GM21723 (cell line): ENCODE data around the gene DAND5.

Source experiments
- ATAC-seq: cut with Tn5 transposase; IDR thresholded peaks from one replicate; pipeline ENCODE4 v1.9.1; 2021; ENCODE audit warnings: mild to moderate bottlenecking, moderate library complexity; ENCODE audit not compliant: unreplicated experiment

DAND5 gene, protein sequence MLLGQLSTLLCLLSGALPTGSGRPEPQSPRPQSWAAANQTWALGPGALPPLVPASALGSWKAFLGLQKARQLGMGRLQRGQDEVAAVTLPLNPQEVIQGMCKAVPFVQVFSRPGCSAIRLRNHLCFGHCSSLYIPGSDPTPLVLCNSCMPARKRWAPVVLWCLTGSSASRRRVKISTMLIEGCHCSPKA

DNA sequence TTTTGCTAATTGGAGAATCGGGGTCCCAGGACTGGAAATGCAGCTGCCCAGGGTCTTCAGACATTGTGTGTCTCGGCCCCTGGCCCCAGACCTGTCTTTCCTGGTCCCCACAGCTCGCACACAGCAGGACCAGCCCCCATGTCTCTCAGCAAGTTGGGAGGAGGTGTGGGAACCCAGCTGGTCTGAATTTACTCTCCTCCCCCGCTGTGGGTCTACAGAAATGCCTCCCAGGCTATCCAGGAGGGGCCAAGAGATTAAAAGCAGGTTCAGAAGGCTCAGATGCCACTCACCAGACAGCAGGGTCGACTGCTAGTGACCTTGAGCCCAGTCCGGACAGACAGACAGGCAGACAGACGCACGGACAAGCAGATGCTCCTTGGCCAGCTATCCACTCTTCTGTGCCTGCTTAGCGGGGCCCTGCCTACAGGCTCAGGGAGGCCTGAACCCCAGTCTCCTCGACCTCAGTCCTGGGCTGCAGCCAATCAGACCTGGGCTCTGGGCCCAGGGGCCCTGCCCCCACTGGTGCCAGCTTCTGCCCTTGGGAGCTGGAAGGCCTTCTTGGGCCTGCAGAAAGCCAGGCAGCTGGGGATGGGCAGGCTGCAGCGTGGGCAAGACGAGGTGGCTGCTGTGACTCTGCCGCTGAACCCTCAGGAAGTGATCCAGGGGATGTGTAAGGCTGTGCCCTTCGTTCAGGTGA, at the start of gene DAND5:
Gene DAND5 (plus strand): TSS at position 285 of the 697 bp plus-strand sequence. CDS start 85 bp downstream, at position 370.
- ATAC-seq: no peak

DNA sequence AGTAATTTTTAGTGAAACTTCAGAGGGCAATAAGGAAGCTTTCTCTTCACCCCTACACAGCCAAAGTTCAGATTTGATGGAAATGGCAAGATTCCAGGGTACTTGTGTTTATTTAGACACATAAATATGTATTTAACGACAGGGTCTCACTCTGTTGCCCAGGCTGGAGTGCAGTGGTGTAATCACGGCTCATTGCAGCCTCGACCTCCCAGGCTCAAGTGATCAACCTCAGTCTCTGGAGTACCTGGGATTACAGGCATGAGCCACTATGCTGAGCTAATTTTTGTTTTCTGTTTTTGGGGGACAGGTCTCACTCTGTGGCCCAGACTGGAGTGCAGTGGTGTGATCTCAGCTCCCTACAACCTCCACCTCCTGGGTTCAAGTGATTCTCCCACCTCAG, 48.3 kb upstream of the DAND5 start:
- no peak for ATAC-seq

DNA sequence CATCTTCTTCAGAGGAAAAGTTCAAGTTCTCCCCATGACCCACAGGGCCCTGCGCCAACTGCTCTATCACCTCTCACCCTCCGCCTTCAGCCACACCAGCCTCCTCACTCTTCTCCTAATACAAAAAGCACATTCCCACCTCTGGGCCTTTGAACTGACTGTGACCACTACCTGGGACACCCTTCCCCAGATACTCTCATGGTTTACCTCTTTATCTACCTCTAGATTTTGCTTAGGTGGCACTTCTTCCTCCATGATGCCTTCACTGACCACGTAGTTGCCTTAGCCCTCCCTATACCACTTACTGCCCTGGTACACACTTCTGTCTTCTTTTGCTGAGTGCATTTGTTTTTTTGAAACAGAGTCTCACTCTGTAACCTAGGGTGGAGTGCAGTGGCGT, 46.4 kb upstream of the DAND5 start:
- no peak for ATAC-seq

DNA sequence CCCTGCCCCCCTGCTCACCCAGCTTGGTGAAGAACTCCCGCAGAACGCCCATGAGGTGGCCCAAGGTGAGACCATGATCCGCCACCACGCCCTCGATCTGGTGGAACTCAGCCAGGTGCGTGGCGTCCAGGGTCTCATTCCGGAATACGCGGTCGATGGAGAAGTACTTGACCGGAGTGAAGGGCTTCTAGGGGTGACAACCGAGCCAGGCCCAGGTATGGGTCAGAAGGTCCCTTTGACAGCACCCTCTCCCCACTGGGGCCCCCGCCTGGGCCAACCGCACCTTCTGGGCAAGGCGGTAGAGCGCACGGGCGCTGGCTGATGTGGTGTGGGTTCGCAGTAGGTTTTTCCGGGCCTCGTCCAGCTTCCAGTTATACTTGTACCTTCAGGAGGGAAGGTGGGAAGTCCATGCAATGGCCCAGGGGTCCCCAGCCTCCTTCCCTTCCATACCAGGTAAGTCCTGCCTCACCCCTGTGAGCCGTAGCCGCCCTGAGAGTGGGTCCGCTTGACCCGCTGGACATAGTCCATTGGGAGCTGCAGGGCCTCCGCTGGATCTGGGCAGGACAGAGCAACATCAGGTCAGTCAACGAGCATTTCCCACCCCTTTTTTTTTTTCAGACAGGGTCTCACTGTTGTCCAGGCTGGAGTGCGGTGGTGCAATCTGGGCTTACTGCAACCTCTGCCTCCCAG, 44.6 kb upstream of the DAND5 start:
- ATAC-seq: no peak

DNA sequence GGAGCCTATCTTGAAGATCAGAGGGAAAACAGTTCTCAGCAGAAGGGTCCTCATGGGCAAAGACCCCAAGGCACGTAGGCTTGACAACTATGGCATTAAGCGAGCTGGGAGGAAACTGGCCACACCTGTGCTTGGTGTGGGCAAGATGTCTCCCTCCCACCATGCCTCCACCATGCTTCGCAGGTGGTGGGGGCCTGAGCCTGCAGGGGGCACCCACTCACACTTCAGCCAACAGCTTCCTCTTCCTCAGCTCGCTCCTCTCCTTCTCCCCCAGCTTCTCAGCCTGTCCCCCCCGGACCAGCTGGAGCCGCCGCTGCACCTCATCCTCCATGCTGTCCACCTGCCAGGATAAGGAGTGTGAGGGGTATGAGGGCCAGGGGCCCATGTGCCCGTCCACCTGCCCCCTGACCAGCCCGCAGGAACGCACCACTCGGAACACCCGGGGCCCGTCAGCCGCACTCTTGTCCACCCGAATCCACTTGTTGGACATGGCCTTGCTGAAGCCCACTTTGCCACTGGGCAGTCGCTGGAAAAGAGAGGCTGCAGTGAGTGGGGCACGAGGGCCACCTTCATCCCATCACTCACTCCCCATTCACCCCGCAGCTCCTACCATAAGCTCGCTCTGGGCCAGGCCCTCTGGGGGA, 39.3 kb upstream of the DAND5 start:
- ATAC-seq: no peak

DNA sequence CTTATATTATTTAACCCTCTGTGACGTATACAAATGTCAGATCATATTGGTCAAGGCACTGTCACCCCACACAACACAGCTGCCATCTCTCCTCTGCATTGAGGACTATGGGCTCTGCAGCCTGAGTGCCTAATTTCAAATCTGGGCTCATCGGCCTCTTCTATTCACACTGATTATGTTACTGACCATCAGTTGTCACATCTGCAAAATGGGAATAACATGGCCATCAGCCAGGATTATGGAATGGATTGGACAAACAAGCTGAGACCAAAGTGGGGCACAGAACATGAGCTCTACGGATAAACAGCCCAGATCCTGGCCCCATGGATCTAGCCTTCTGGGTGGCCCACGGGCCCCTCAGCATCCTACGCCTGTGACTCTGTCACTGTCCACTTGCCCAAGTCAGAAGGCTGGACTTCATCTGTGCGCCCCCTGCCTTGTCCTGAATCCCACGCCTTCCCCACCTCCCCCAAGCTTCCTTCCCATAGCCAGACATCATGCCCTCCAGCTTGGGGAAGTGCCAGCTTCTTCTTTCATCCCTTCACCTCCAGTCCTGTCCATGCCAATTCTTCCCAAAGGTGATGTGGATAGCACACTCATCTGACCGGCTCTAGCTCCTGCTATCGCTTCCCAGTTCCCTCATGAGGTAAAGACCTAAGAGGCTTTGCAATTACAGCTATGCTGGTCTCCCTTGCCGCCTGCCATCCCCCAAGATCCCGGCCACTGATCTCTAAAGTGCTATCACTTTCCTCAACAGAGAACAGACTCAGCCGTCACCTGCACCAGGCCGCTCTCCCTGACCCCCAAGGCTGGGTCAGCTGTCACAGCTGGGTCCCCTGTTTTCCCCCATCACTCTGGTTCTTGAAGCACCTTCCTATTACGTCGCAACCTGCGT, 36.7 kb upstream of the DAND5 start:
- no peak for ATAC-seq

DNA sequence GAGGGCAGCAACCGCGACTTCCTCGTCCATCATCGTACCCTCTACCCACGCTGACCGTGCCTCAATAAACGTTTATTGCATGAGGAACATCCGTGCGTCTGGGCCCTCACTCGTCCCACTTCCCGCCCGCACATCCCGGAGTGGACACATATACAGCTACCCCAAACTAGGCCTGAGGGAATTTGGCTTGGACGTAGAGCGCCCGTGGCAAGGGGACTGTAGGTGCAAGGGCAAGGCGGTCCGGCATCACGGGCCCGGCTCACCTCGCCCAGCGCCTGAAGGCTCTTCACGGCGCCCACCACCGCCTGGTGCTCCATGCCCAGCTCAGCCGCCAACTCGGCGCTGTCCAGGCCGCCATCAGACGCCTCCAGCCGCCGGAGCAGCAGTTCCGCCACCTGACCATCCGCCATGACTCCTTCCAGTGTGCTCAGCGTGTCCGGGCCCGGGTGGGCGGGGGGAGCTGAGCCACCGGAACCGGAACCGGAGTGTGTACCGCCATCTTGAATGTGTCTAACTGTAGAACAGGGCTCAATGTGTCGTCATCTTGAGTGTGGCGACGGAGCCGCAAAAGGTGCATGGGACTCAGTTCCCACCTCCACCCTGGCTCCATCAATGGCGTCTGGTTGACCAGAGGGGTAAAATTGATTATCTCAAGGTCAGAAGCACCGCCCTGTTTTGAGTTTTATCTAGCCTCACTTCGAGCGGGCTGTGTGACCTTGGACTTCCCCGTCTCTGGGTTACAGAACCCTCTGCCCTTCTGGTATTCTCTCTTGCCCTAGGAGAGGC, 35.9 kb upstream of the DAND5 start, which contains the start of gene FARSA:
Gene FARSA (minus strand): TSS at position 425 of the 786 bp plus-strand sequence. CDS start 15 bp downstream, at position 410.
- peak; percentile 48 for ATAC-seq

DNA sequence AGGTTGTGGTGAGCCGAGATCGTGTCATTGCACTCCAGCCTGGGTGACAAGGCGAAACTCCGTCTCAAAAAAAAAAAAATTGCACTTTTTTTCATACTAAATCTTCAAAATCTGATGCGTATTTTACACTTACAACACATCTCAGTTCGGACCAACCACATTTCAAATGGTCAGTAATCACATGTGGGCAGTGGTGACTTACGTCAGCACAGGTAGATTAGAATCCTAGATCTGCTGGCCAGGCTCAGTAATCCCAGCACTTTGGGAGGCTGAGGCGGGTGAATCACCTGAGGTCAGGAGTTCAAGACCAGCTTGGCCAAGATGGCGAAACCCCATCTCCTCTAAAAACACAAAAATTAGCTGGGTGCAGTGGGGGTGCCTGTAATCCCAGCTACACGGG, 34.3 kb upstream of the DAND5 start:
- ATAC-seq: no peak

DNA sequence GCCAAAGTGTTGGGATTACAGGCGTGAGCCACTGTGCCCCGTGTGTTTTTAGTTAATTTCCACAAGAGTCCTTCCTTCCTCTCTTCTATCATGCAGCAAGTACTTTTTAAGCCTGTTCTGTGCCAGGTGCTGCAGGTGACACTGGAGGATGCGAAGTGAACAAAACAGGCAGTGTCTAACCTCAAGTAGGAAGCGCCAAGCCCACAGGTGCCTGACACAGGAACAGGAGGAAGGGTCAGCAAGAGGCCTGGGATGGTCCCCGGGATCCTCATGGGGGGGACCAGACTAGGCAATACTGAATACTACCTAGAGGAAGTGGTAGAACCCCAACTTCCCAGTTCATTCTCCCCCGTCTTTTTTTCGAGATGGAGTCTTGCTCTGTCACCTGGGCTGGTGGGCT, 32.8 kb upstream of the DAND5 start:
- no peak for ATAC-seq

DNA sequence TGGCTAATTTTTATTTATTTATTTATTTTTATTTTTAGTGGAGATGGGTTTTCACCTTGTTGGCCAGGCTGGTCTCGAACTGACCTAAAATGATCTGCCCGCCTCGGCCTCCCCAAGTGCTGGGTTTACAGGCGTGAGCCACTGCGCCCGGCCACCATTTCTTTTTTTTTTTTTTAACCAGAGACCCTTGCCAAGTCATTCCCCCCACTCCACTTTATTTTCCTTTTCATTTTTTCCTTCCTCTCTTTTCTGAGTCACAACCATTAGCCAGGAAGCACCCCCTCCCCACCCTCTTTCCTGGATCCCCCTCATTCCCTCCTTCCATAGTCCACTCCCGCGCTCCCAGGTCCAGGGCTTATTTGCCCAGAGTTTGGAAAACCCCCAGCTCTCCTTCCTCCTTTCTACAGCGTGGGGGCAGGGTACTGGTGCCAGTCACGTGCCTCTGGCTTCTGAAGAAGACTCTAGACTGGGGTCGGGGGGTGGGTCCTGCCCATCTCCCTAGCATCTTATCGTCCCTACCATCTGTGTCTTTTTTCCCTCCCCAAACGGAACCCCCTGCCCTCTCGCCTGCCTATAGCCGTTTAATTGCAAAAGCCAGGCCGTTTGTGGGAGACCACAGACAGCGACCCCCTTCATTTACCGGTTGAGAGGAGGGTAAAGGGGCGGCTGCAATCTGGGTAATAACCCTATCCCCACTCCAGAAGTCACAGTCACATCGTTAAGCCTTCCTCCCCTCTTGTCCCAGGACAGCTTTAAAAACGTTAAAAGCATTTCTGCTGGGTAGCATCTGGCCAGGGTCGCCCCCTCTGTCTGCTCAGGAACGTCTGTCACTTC, 32.1 kb upstream of the DAND5 start:
- no peak for ATAC-seq

DNA sequence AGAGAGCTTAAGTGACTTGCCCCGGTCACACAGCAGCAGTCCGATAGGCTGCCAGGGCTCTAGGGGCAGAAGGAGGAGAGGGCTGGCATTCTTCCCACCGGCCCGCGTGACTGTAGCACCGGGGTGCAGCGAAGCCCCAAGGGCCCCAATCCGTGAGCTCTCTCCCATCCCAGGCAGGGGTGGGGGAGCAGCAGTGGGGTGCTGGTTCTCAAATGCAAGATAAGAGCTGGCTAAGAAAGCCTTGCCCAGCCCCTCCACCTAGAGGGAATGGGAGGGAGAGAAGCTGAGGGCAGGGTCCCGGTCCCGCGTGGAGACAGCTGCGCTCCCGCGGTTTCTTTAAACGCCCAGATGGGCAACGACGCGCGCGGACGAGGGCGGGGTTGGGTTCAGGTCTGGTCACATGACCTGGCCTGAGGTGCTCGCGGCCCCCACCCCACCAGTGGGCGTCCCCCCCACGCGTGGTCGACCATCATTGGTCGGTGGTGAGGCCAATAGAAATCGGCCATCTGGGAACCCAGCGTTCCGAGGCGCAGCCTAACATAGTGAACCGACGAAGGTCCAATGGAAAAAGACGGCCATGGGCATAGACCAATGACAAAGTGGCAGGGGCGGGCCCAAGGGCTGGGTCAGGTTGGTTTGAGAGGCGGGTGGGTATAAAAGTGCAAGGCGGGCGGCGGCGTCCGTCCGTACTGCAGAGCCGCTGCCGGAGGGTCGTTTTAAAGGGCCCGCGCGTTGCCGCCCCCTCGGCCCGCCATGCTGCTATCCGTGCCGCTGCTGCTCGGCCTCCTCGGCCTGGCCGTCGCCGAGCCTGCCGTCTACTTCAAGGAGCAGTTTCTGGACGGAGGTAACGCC, 31.2 kb upstream of the DAND5 start, which contains the start of gene CALR:
Gene CALR (plus strand): TSS at position 683 of the 852 bp plus-strand sequence. CDS start 71 bp downstream, at position 754.
- peak; percentile 82 for ATAC-seq

DNA sequence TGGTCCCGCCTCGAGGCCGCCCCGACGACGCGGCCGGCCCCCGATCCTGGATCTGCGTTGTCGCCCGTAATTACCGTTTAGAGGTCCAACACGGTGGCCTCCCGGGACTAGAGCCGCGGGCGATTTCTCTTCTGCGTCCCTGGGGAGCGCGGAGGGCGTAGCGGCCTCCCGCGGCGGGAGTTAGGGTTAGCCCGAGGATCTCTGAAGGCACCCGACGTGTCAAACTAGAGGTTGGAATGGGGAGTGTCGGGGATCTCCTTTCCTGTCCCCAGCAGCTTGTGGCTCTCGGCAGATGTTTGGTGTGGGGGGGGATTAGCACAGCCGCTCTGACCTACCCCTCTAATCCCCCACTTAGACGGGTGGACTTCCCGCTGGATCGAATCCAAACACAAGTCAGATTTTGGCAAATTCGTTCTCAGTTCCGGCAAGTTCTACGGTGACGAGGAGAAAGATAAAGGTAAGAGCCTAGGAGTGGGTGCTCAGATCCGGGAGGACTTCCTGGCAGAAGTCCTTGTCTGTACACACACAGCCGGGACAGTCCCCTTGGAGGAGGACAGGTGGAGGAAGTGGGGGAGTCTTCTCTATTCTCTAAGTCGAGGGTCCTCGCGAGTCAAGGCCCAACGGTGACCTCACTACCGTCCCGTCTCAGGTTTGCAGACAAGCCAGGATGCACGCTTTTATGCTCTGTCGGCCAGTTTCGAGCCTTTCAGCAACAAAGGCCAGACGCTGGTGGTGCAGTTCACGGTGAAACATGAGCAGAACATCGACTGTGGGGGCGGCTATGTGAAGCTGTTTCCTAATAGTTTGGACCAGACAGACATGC, 30.4 kb upstream of the DAND5 start:
- ATAC-seq: no peak

DNA sequence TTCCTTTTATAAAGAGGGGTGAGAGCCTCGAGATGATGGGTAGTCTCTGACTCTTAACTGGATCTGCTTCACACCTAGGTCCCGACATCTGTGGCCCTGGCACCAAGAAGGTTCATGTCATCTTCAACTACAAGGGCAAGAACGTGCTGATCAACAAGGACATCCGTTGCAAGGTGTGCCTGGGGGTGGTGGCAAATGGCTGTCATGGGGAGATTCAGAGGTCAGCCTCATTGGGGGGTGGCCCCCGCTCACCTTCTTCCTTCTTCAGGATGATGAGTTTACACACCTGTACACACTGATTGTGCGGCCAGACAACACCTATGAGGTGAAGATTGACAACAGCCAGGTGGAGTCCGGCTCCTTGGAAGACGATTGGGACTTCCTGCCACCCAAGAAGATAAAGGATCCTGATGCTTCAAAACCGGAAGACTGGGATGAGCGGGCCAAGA, 29.4 kb upstream of the DAND5 start:
- no peak for ATAC-seq

DNA sequence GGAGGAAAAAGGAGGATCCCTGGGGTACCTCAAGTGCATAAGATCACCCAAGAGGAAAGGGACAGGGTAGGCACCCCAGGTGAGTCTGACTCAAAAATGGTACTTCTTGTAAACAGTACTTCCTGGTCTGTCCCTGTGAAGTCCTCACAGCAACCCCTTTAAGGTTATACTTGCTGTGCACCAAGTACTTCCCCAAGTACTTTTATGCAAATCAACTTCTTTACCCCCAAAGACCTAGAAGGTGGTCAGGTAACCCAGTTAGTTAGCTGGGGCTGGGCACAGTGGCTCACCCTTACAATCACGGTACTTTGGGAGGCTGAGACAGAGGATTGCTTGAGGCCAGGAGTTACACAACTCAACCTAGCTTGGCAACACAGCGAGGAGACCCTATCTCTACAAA, 28.5 kb upstream of the DAND5 start:
- no peak for ATAC-seq

DNA sequence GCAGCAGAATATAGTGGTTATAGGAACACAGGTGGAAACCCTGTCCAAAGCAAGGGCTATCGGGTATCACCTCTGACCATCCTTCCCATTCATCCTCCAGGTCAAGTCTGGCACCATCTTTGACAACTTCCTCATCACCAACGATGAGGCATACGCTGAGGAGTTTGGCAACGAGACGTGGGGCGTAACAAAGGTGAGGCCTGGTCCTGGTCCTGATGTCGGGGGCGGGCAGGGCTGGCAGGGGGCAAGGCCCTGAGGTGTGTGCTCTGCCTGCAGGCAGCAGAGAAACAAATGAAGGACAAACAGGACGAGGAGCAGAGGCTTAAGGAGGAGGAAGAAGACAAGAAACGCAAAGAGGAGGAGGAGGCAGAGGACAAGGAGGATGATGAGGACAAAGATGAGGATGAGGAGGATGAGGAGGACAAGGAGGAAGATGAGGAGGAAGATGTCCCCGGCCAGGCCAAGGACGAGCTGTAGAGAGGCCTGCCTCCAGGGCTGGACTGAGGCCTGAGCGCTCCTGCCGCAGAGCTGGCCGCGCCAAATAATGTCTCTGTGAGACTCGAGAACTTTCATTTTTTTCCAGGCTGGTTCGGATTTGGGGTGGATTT, 25.8 kb upstream of the DAND5 start:
- ATAC-seq: no peak

DNA sequence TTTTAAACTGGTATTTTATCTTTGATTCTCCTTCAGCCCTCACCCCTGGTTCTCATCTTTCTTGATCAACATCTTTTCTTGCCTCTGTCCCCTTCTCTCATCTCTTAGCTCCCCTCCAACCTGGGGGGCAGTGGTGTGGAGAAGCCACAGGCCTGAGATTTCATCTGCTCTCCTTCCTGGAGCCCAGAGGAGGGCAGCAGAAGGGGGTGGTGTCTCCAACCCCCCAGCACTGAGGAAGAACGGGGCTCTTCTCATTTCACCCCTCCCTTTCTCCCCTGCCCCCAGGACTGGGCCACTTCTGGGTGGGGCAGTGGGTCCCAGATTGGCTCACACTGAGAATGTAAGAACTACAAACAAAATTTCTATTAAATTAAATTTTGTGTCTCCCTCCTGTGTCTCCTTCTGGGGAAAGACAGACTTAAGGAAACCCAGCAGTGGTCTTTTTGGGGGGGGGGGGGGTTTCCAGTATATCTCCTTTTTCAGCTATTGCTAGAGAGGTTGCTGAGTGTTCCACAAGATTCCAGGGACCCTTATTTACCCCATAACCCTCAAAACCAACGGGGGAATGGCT, 25.2 kb upstream of the DAND5 start:
- ATAC-seq: no peak
